HCEC 1CT (cell line): Measurements from ENCODE around the gene CYSLTR2.
"Not testable (repeated sequence)": the region's sequence is repeated elsewhere in the genome, so short reads cannot be mapped to it uniquely, and the experiment has no call there.

Experiments
- DNase-seq: peaks from one replicate; pipeline ENCODE4 v3.0.0-alpha.2; 2017

Gene CYSLTR2

GRCh38 chr13:48645845-48646244, 7.9 kb upstream of the CYSLTR2 start:
- DNase-seq = no peak

GRCh38 chr13:48646791-48647190, 6.9 kb upstream of the CYSLTR2 start:
- no peak for DNase-seq

- no peak for DNase-seq
These were observed 6.1 kb upstream of the CYSLTR2 start for GRCh38 chr13:48647625-48648024.

- DNase-seq = peak; percentile 8
These were observed 5.3 kb upstream of the CYSLTR2 start for GRCh38 chr13:48648446-48648845.

- DNase-seq = peak; percentile 33
These were observed 768 bp upstream of the CYSLTR2 start for GRCh38 chr13:48652851-48653471.

- no peak for DNase-seq
These were observed 782 bp downstream of the CYSLTR2 start for GRCh38 chr13:48654511-48654910.

- no peak for DNase-seq
These were observed 1.6 kb downstream of the CYSLTR2 start for GRCh38 chr13:48655291-48655690.

GRCh38 chr13:48656608-48657007, 2.9 kb downstream of the CYSLTR2 start:
- DNase-seq = no peak

GRCh38 chr13:48660361-48661076, 6.8 kb downstream of the CYSLTR2 start:
- DNase-seq = no peak

- DNase-seq = no peak
These were observed 7.4 kb downstream of the CYSLTR2 start for GRCh38 chr13:48661107-48661506.

GRCh38 chr13:48662226-48662625, 8.5 kb downstream of the CYSLTR2 start:
- DNase-seq = no peak

GRCh38 chr13:48667136-48667535, 13.4 kb downstream of the CYSLTR2 start:
- no peak for DNase-seq

- not testable (repeated sequence) for DNase-seq
These were observed 17.7 kb downstream of the CYSLTR2 start for GRCh38 chr13:48671421-48671820.

- no peak for DNase-seq
These were observed 21.5 kb downstream of the CYSLTR2 start for GRCh38 chr13:48675247-48675646.

- DNase-seq = no peak
These were observed 24.6 kb downstream of the CYSLTR2 start for GRCh38 chr13:48678316-48678715.

GRCh38 chr13:48679941-48680680, 26.4 kb downstream of the CYSLTR2 start:
- DNase-seq = no peak

GRCh38 chr13:48680756-48681392, 27.1 kb downstream of the CYSLTR2 start:
- no peak for DNase-seq

- DNase-seq = no peak
These were observed 28.2 kb downstream of the CYSLTR2 start for GRCh38 chr13:48681905-48682304.

- no peak for DNase-seq
These were observed 28.7 kb downstream of the CYSLTR2 start for GRCh38 chr13:48682436-48682835.

- no peak for DNase-seq
These were observed 33.0 kb downstream of the CYSLTR2 start for GRCh38 chr13:48686636-48687210.

GRCh38 chr13:48687249-48687648, 33.5 kb downstream of the CYSLTR2 start:
- DNase-seq = no peak

GRCh38 chr13:48693998-48694397, 40.3 kb downstream of the CYSLTR2 start:
- no peak for DNase-seq

- no peak for DNase-seq
These were observed 42.0 kb downstream of the CYSLTR2 start for GRCh38 chr13:48695776-48696175.
